GM12865 (cell line): ENCODE results near the gene ADORA3.

Experiments
- DNase-seq: peaks from one replicate; pipeline ENCODE4 v3.0.0; 2010; ENCODE audit warnings: low read depth
- H3K4me3 ChIP-seq: 2 replicates; pipeline ENCODE4 v1.5.1; 2011; ENCODE audit warnings: mild to moderate bottlenecking, low read depth, low read length, control low read depth
- TF ChIP-seq, protein P1 (sequence below): IDR thresholded peaks from 2 replicates; pipeline ENCODE4 v1.5.1; 2011; ENCODE audit warnings: low read length, control low read depth, low read depth, inconsistent platforms; ENCODE audit not compliant: insufficient read depth; ENCODE audit errors: missing control alignments

Gene ADORA3

DNA sequence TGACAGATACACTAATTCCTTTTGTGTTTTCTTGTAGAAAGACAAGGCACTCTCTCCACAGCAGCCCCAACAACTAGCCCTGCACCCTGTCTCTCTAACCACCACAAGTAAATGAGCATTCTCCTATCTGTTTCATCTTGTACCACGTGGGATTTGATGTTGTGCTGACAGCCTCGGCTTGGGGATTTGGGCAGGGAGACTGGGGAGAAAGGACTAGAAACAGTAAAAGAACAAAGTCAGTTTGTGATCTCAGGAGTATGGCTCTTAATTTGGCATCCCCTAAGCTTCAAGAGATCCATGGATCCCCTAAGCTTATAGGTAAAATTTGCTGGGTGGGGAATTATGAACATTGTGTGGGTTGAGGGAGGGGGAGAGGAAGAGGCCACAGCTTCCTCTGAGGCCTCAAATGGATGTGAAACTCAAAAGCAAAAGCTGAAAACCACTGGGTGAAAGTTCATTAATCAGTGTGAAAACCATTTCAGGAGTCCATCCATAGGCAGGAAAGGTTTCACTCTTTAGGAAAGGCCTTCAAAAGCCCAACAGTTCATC is 26.6 kb downstream of the ADORA3 start:
- no peak overlapping the region for H3K4me3 ChIP-seq
- peak; percentile 62 for DNase-seq
- TF ChIP-seq, protein P1, sequence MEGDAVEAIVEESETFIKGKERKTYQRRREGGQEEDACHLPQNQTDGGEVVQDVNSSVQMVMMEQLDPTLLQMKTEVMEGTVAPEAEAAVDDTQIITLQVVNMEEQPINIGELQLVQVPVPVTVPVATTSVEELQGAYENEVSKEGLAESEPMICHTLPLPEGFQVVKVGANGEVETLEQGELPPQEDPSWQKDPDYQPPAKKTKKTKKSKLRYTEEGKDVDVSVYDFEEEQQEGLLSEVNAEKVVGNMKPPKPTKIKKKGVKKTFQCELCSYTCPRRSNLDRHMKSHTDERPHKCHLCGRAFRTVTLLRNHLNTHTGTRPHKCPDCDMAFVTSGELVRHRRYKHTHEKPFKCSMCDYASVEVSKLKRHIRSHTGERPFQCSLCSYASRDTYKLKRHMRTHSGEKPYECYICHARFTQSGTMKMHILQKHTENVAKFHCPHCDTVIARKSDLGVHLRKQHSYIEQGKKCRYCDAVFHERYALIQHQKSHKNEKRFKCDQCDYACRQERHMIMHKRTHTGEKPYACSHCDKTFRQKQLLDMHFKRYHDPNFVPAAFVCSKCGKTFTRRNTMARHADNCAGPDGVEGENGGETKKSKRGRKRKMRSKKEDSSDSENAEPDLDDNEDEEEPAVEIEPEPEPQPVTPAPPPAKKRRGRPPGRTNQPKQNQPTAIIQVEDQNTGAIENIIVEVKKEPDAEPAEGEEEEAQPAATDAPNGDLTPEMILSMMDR, result no peak

DNA sequence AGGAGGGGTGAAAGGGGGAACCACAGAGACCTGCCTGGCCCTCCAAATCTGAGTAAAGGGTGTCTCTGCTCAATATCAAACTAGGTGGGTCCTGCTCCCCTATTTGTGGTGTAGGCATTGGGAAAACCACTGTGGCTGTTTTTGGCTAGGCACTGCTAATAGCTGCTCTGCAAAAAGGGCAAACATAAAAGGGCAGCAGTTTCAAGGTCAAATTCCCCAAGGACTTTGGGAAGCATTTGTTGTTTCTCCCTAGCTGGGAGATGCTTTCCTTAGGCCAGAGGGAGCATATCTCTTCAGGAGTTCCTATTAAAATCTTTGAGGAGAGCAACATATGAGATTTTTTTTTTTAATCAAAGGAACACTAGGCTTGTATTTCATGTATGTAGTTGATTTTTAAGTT is 27.2 kb downstream of the ADORA3 start:
- H3K4me3 ChIP-seq, result no peak overlapping the region
- TF ChIP-seq, protein P1, result no peak
- DNase-seq, result no peak

DNA sequence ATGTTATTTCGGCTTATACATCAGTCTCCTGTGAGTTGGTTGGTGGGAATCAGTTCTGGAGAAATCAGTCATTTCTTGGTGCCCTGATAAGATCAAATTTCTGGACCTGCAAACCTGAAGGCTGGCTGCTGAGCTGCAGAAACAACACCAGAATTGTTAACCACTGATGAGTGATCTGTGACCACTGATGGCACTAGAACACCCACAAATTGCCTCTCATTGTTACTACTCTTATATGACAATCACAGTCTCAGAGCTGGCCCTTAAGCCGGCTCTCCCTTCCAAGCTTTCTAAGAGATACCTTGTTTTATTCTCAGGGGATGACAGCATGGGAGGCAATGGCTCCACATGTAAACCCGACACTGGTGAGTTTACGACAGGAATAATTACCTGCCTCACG is 27.7 kb downstream of the ADORA3 start:
- TF ChIP-seq, protein P1, result no peak
- peak; percentile 43 for DNase-seq
- H3K4me3 ChIP-seq, result no peak overlapping the region

DNA sequence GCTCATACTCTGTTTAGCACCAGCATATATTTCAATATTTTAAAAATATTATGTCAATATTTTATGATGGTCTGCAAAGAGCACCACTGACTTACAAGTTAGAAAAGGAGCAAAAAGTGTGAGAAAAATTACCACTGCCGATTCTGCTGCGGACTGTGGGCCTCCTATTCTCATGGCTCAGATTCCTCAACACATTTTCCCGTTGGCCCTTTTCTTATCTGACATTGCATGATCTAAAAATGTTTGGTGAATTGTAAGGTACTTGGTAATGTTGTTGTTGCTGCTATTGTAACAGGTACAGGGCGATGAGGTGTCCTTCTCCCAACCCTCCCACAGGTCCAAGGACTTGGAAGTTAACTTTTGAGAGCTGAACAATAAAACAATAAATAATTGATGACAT is 28.9 kb downstream of the ADORA3 start:
- H3K4me3 ChIP-seq, result no peak overlapping the region
- DNase-seq, result no peak
- TF ChIP-seq, protein P1, result no peak

DNA sequence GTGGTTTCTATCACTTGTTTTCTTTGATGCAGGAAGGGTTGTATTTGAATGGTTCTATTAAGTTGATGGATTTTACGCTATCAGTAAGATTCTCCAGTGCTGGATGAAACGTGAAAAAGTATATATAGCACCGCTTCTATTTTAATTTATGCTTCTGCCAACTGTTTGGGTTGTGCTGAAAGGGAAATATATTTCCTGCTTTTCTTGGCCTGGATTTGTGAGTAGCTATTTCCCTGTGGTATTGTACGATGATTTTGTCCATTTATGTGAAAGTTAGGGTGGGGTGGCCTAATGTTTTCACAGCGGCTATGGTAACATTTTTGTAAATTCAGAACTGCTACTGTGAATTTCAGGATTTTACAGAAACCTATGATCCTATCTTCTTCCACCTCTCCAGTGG is 29.3 kb downstream of the ADORA3 start:
- TF ChIP-seq, protein P1, result no peak
- H3K4me3 ChIP-seq, result no peak overlapping the region
- DNase-seq, result no peak

DNA sequence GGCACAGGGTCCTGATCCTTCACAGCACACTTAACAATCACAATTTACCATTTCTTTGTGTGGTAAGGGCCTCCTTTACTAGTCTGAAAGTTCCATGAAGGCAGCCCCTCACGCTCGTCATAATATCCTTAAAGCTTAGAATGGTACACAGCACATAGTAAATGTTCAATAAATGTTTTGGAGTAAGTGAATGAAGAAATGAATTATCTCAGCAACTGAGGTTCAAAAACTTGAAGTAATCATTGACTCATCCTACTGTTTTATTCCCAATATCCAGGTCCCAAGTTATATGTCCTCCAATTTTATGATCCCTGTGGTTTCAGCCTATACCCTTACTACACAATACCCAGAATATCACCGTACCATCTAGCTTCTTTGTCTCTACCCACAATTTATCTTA is 31.9 kb downstream of the ADORA3 start:
- TF ChIP-seq, protein P1, result no peak
- no peak overlapping the region for H3K4me3 ChIP-seq

DNA sequence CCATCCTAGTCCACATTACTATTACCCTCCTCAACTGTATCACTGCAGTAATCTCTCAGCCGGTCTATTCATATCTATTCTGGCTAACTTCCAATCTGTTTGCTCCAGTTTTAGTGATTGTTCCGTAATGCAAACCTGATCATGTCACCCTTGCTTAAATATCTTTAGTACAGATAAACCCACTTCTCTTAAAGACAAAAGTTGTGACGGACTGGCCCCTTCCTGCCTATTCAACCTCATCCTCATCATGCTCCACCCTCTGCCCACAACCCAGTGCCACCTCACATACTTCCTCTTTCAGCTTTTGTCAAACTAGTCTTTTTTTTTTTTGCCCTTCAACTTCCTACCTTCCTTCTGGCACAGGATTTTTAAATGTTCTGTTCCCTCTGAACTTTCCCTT is 32.4 kb downstream of the ADORA3 start:
- DNase-seq, result peak; percentile 66
- TF ChIP-seq, protein P1, result no peak
- no peak overlapping the region for H3K4me3 ChIP-seq

More for the DNA sequence above, 31.9 kb downstream of the ADORA3 start:
- no peak for DNase-seq
